Brain microvascular endothelial cell (primary cell): ENCODE results near the gene PDCD7.
"Not testable (repeated sequence)": the region's sequence is repeated elsewhere in the genome, so short reads cannot be mapped to it uniquely, and the experiment has no call there.

ENCODE experiments used
- DNase-seq: peaks from one replicate; pipeline ENCODE4 v3.0.0-alpha.2; 2020
- H3K27ac ChIP-seq: fragments of 250-450 bp; sonication (Bioruptor Pico); 2 replicates; pipeline ENCODE4 v1.5.1; 2020; ENCODE audit warnings: mild to moderate bottlenecking, moderate library complexity
- H3K27me3 ChIP-seq: fragments of 250-450 bp; sonication (Bioruptor Pico); replicated peaks from 2 replicates; pipeline ENCODE4 v1.5.1; 2020; ENCODE audit warnings: mild to moderate bottlenecking
- H3K36me3 ChIP-seq: fragments of 250-450 bp; sonication (Bioruptor Pico); replicated peaks from 2 replicates; pipeline ENCODE4 v1.5.1; 2020; ENCODE audit warnings: mild to moderate bottlenecking
- H3K4me3 ChIP-seq: 2 replicates; pipeline ENCODE4 v1.5.1; 2011; ENCODE audit warnings: low read depth, mild to moderate bottlenecking, control low read depth, low read length, moderate library complexity
- in situ Hi-C: cut with HindIII; loops from 2 replicates; pipeline ENCODE4 v1.10.0; 2017; ENCODE audit warnings: low sequenced_read_pairs, low pct_ligation_motif_present
- TF ChIP-seq, protein P1 (sequence below): IDR thresholded peaks from 2 replicates; pipeline ENCODE4 v1.5.1; 2011; ENCODE audit warnings: low read depth, mild to moderate bottlenecking, moderate library complexity, low read length, control low read depth, inconsistent platforms; ENCODE audit errors: missing control alignments

The PDCD7 gene

DNA sequence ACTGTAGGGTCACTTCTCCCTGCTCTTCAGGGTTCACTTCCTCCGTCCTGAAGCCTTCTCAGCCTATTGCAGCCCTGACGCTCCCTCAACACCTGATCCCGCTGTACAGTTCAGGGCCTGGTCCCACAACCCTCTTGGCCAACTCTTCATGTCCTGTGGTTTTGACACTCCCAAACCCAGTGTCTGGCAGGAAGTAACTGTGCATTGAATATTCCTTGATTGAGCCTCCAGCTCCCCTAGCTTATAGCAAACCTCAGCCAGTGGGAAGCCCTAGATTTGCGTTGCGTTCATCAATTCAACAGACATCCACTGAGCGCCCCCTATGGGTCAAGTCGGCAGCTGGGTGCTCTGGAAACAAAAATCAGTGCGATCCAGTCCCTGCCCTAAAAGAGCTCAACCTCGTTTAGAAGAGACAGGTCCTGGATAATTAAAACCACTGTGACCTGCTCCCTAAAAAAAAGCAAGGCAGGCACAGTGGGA, 32.2 kb downstream of the PDCD7 start:
- no peak overlapping the region for H3K4me3 ChIP-seq
- TF ChIP-seq, protein P1, sequence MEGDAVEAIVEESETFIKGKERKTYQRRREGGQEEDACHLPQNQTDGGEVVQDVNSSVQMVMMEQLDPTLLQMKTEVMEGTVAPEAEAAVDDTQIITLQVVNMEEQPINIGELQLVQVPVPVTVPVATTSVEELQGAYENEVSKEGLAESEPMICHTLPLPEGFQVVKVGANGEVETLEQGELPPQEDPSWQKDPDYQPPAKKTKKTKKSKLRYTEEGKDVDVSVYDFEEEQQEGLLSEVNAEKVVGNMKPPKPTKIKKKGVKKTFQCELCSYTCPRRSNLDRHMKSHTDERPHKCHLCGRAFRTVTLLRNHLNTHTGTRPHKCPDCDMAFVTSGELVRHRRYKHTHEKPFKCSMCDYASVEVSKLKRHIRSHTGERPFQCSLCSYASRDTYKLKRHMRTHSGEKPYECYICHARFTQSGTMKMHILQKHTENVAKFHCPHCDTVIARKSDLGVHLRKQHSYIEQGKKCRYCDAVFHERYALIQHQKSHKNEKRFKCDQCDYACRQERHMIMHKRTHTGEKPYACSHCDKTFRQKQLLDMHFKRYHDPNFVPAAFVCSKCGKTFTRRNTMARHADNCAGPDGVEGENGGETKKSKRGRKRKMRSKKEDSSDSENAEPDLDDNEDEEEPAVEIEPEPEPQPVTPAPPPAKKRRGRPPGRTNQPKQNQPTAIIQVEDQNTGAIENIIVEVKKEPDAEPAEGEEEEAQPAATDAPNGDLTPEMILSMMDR = peak; percentile 94
- DNase-seq = peak; percentile 65
- in situ Hi-C loops = no loop called here
- H3K27ac ChIP-seq = no peak overlapping the region
- peaks cover 18% of the 10 kb centered on the region for H3K36me3 ChIP-seq
- H3K27me3 ChIP-seq = no peaks in the 10 kb centered on the region

DNA sequence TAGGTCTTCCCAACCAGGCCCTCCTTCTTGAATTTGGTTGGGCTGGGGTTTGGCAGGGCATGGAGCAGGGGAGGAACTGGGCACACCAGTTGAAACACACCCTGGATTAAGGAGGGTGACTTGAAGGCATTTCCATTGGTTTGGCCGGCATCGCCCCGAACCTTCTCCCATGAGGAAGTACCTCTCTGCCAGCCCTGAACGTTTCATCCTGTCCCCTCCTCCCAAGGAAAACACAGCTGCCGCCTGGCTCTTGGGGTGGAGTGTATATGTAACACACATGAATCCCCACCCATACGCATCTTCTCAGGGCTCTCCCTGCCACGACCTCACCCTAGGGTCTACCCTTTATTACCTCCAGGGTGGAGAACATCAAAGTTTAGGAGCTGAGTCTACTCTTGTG, 33.2 kb downstream of the PDCD7 start:
- Histone ChIP-seq H3K27me3 (no peaks in the 10 kb centered on the region), H3K36me3 (peaks cover 12% of the 10 kb centered on the region), H3K27ac (no peak overlapping the region), H3K4me3 (no peak overlapping the region)
- in situ Hi-C loops = no loop called here
- no peak for DNase-seq
- TF ChIP-seq, protein P1 = no peak

DNA sequence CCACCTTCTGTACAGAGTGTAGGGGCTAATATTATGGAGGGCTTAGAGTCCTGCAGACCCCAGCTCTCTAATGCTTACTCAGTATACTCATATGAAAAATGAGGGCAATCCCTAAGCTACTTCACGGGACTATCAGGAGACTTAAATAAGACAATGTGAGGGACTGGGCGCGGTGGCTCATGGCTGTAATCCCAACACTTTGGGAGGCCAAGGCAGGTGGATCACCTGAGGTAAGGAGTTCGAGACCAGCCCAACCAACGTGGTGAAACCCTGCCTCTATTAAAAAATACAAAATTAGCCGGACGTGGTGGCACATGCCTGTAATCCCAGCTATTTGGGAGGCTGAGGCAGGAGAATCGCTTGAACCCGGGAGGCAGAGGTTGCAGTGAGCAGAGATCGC, 33.8 kb downstream of the PDCD7 start:
- H3K4me3 ChIP-seq, H3K27ac ChIP-seq, H3K36me3 ChIP-seq, H3K27me3 ChIP-seq, in situ Hi-C loops, DNase-seq: not testable (repeated sequence)

DNA sequence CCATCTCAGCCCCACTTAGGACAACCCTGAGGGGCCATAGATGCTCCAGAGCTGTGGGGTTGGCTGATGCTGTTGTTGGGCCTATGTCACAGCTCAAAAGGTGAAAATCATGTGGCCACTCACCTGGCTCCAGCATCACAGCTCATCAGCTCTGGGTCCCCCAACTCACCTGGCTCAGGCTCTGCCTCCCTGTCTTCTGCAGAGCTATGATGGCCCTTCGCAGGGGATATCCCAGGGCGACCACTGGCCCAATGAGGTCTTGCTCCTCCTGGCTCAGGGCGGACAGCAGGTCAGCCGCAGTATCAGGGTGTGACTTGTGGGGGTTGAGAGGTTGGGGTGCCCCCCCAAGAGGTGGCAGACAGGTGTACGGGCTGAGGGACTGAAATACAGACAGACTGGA, 34.3 kb downstream of the PDCD7 start:
- Histone ChIP-seq H3K4me3 (no peak overlapping the region), H3K27ac (no peak overlapping the region), H3K27me3 (no peaks in the 10 kb centered on the region), H3K36me3 (peaks cover 9% of the 10 kb centered on the region)
- in situ Hi-C loops = no loop called here
- DNase-seq = no peak
- TF ChIP-seq, protein P1 = no peak

DNA sequence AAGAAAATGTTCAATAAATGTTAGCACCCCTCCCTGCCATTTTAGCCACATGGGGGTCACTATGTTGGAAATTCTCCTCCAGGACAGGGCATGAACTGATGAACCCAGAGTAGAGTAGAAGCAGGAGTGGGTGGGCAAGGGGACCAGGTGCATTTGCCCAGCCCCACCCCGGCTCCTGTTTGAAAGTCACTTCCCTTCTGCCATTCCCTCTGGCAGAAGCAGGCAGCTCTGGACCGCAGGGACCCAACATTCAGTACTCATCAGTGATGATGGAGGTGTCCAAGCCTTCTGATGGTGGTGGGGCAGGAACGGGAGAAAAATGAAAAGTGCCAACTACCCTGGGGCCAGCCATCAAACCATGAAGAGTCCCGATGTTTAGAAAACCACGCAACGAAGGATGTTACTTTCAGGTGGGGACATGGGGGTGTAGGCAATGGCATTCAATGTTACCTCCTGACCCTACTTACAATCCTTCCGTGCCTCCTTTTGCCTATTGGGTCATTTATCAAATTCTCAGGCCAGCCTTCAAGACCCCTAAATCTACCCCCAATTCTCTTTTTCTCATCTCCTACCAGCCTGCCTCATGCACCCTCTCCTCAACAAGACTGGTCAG, 35.9 kb downstream of the PDCD7 start:
- in situ Hi-C loops = no loop called here
- DNase-seq = no peak
- TF ChIP-seq, protein P1 = no peak
- no peaks in the 10 kb centered on the region for H3K27me3 ChIP-seq
- no peak overlapping the region for H3K27ac ChIP-seq
- no peak overlapping the region for H3K4me3 ChIP-seq
- H3K36me3 ChIP-seq = peaks cover 9% of the 10 kb centered on the region

DNA sequence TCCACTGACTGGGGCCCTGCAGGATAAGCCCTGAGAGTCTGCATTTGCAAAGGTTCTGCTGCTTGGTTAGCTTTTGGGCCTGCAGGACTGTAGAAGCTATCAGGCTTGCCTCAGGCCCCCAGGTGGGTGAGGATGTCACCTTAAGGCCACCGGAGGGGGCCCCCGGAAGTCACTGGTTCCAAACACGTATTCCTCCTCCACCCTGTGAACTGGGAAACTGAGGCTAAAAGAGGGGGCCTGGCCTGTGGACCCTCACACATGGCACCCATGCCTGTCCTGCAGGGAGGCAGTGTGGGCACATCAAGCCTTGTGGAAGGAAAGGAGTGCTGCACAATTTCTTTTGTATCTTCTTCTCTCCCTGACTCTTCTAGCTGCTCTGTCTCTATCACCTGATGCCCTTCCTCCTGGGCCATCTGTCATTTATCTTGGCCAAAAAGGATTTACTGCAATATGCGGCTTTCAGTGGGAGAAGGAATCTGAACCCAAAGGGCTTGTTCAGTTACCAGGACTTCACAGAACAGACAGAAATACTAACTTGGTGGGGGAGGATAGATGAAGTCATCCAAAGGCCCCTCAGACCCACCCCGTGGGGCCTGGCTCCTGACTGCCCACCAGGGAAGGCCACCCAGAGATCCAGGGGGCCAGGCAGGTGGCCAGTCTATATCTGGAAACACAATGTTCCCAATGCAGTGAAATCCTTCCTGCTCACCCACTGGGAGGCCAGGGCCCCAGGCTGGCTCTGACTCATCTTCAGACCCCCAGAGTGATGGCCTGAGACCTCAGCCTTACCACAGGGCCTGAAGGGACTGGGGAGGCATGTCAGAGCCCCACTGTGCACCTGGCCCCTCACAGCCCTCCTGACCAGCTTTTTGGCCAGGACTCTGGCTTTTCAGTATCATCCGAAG, 36.9 kb downstream of the PDCD7 start:
- DNase-seq = no peak
- Histone ChIP-seq H3K27me3 (no peaks in the 10 kb centered on the region), H3K27ac (no peak overlapping the region), H3K4me3 (no peak overlapping the region), H3K36me3 (peaks cover 6% of the 10 kb centered on the region)
- in situ Hi-C loops = no loop called here
- TF ChIP-seq, protein P1 = no peak
